GM10266 (cell line): ENCODE measurements around the gene FCER2.
"Not testable (repeated sequence)": the region's sequence is repeated elsewhere in the genome, so short reads cannot be mapped to it uniquely, and the experiment has no call there.

Experiments used
- DNase-seq: peaks from one replicate; pipeline ENCODE4 v3.0.0; 2012; ENCODE audit errors: extremely low spot score
- CTCF ChIP-seq: IDR thresholded peaks from 2 replicates; pipeline ENCODE4 v1.5.1; 2012; ENCODE audit warnings: mild to moderate bottlenecking, low read depth; ENCODE audit not compliant: control insufficient read depth, insufficient read depth; ENCODE audit errors: missing control alignments

Gene FCER2

GRCh38 chr19:7645656-7646425, 56.1 kb downstream of the FCER2 start:
- no peak for TF ChIP-seq CTCF

GRCh38 chr19:7645163-7645562, 56.8 kb downstream of the FCER2 start:
- DNase-seq, result no peak
- TF ChIP-seq CTCF, result no peak

More at GRCh38 chr19:7645656-7646425, 56.1 kb downstream of the FCER2 start:
- DNase-seq, result no peak

GRCh38 chr19:7644550-7644877, 57.4 kb downstream of the FCER2 start:
- DNase-seq, result no peak
- TF ChIP-seq CTCF, result no peak

GRCh38 chr19:7643629-7644549, 58.0 kb downstream of the FCER2 start:
- DNase-seq, result not testable (repeated sequence)

- TF ChIP-seq CTCF, result no peak
- DNase-seq, result no peak
Observed at GRCh38 chr19:7643031-7643415, 58.9 kb downstream of the FCER2 start.

GRCh38 chr19:7642295-7643030, 59.5 kb downstream of the FCER2 start:
- no peak for DNase-seq
- TF ChIP-seq CTCF, result no peak

GRCh38 chr19:7641290-7642276, 60.3 kb downstream of the FCER2 start:
- no peak for TF ChIP-seq CTCF
- no peak for DNase-seq
